ENCODE measurements around the gene CCDC184. TPM values are rescaled to one million over a fixed set of nuclear protein-coding genes. Genes with fewer than 3 reads are reported as not detected.
A peak's percentile ranks its signal among the peaks of the same experiment; 100 is the strongest.

The CCDC184 gene
- total and polyA plus RNA-seq, 2 donors (not counting 1 experiment from before 2014, with no cell fraction given), result 0.54 to 1.4 TPM

- intact Hi-C loops (cut with micrococcal nuclease), result no loop called here
- Histone ChIP-seq H3K27me3 (replicated peaks in 1 of 4; ENCODE audit: control extremely low read depth in 1 of 4, control insufficient read depth in 3 of 4, insufficient read depth in 4 of 4, low read length in 3 of 4) (peaks cover 0 to 16% (median 0%) of the 10 kb centered on the region in 4 experiments), H3K27ac (ENCODE audit: low read length in 2 of 2) (no peak overlapping the region), H4K20me1 (ENCODE audit: control insufficient read depth, insufficient read depth, low read length, poor library complexity, severe bottlenecking) (no peaks in the 10 kb centered on the region), H2AFZ (ENCODE audit: insufficient read depth, low read depth, low read length, poor library complexity, severe bottlenecking) (no peak overlapping the region), H3K9me3 (ENCODE audit: control extremely low read depth in 1 of 3, control insufficient read depth in 2 of 3, insufficient read depth in 1 of 3, low read length in 2 of 3) (no peaks in the 10 kb centered on the region), H3K4me1 (ENCODE audit: control insufficient read depth in 2 of 2, insufficient read depth in 2 of 2, low read length in 2 of 2) (peaks cover 16 to 18% of the 10 kb centered on the region in 2 donors), H3K79me2 (ENCODE audit: control insufficient read depth, insufficient read depth, low read length) (peaks cover 9% of the 10 kb centered on the region), H3K9ac (ENCODE audit: low read length) (no peak overlapping the region), H3K36me3 (replicated peaks in 1 of 2; ENCODE audit: control extremely low read depth in 1 of 2, control insufficient read depth in 1 of 2, extremely low read depth in 1 of 2, insufficient read depth in 2 of 2, low read length in 1 of 2) (no peaks in the 10 kb centered on the region), H3K4me2 (replicated peaks; ENCODE audit: low read depth, low read length, poor library complexity, severe bottlenecking) (no peak overlapping the region), H3K4me3 (ENCODE audit: control extremely low read depth in 1 of 5, extremely low read depth in 1 of 5, insufficient read depth in 1 of 5, low read depth in 2 of 5, low read length in 4 of 5) (no peak overlapping the region)
- H3K9me3 Mint-ChIP-seq (ENCODE audit: insufficient read depth), result no peaks in the 10 kb centered on the region
- ChIA-PET CTCF (interaction anchor here (1.2 kb wide), 1 partner anchor 12 kb away, joined by 4 read pairs; the partner anchor contains the start of gene CCDC184), POLR2A (no interaction called here)
- H3K4me1 Mint-ChIP-seq, result peaks cover 18% of the 10 kb centered on the region
- WGBS (ENCODE audit: insufficient coverage), result 93% methylated on average over 1 of the region's 1 CpG
- no peak for DNase-seq
- no peak for ATAC-seq (ENCODE audit: low read depth)
- no peak overlapping the region for H3K4me3 Mint-ChIP-seq
- peaks cover 28% of the 10 kb centered on the region for H3K27me3 Mint-ChIP-seq
- H3K27ac Mint-ChIP-seq, result no peak overlapping the region
- TF ChIP-seq, protein P1, sequence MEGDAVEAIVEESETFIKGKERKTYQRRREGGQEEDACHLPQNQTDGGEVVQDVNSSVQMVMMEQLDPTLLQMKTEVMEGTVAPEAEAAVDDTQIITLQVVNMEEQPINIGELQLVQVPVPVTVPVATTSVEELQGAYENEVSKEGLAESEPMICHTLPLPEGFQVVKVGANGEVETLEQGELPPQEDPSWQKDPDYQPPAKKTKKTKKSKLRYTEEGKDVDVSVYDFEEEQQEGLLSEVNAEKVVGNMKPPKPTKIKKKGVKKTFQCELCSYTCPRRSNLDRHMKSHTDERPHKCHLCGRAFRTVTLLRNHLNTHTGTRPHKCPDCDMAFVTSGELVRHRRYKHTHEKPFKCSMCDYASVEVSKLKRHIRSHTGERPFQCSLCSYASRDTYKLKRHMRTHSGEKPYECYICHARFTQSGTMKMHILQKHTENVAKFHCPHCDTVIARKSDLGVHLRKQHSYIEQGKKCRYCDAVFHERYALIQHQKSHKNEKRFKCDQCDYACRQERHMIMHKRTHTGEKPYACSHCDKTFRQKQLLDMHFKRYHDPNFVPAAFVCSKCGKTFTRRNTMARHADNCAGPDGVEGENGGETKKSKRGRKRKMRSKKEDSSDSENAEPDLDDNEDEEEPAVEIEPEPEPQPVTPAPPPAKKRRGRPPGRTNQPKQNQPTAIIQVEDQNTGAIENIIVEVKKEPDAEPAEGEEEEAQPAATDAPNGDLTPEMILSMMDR (IDR thresholded peaks at IDR 0.05), result no peak
- no peak for TF ChIP-seq EZH2 (IDR thresholded peaks at IDR 0.05; ENCODE audit: borderline replicate concordance, insufficient read depth, low read depth, low read length, poor library complexity, severe bottlenecking)
Observed at GRCh38 chr12:48194799-48195201, 11.4 kb downstream of the CCDC184 start.

DNA sequence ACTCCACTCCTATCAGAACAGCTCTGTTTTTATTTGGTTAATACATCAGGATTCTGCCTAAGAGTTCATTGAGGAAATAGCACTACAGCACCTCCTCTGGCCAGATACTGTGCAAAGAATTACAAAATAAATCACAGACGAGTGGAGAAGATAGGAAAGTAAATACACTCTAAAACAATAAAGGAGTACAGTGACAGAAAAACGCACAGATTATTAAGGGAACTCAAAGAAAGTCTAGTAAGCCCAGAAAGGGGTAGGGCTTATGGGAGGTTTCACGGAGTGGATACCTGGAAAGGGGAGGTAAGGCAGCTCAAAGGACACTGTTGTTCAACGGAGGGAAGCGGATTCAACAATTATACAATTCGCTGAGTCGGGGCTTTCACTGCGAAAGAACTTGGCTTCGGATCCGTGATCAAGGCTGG, 14.1 kb downstream of the CCDC184 start:
- DNase-seq, result no peak
- peaks cover 2% of the 10 kb centered on the region for H3K9me3 Mint-ChIP-seq (ENCODE audit: insufficient read depth)
- POLR2A ChIA-PET, result interaction anchor here (0.6 to 1.5 kb wide), 4 partner anchors 11 to 823 kb away, joined by 3 to 6 read pairs (median 6); partner anchors contain the start of genes CCDC184 and SENP1

More for the DNA sequence above, 14.1 kb downstream of the CCDC184 start:
- peaks cover 18% of the 10 kb centered on the region for H3K79me2 ChIP-seq (ENCODE audit: control insufficient read depth, insufficient read depth, low read length)
- TF ChIP-seq EZH2 (IDR thresholded peaks at IDR 0.05; ENCODE audit: borderline replicate concordance, insufficient read depth, low read depth, low read length, poor library complexity, severe bottlenecking), result no peak
- TF ChIP-seq, protein P1 (IDR thresholded peaks at IDR 0.05), result peak; percentile 75
- no peaks in the 10 kb centered on the region for H3K36me3 ChIP-seq (replicated peaks in 1 of 2; ENCODE audit: control extremely low read depth in 1 of 2, control insufficient read depth in 1 of 2, extremely low read depth in 1 of 2, insufficient read depth in 2 of 2, low read length in 1 of 2)
- H3K27me3 ChIP-seq (replicated peaks in 1 of 4; ENCODE audit: control extremely low read depth in 1 of 4, control insufficient read depth in 3 of 4, insufficient read depth in 4 of 4, low read length in 3 of 4), result peaks cover 0 to 12% (median 0%) of the 10 kb centered on the region in 4 experiments
- H4K20me1 ChIP-seq (ENCODE audit: control insufficient read depth, insufficient read depth, low read length, poor library complexity, severe bottlenecking), result no peaks in the 10 kb centered on the region
- H3K4me1 Mint-ChIP-seq, result peaks cover 23% of the 10 kb centered on the region
- no peaks in the 10 kb centered on the region for H3K9me3 ChIP-seq (ENCODE audit: control extremely low read depth in 1 of 3, control insufficient read depth in 2 of 3, insufficient read depth in 1 of 3, low read length in 2 of 3)
- peaks cover 18 to 20% of the 10 kb centered on the region in 2 donors for H3K4me1 ChIP-seq (ENCODE audit: control insufficient read depth in 2 of 2, insufficient read depth in 2 of 2, low read length in 2 of 2)
- peak overlapping the region; percentile 87 for H3K4me3 Mint-ChIP-seq
- intact Hi-C loops (cut with micrococcal nuclease), result no loop called here
- peak overlapping the region; percentile 97 for H2AFZ ChIP-seq (ENCODE audit: insufficient read depth, low read depth, low read length, poor library complexity, severe bottlenecking)
- peak overlapping the region; percentile 76 to 100 (median 96) for H3K4me3 ChIP-seq (ENCODE audit: control extremely low read depth in 1 of 5, extremely low read depth in 1 of 5, insufficient read depth in 1 of 5, low read depth in 2 of 5, low read length in 4 of 5)
- H3K4me2 ChIP-seq (replicated peaks; ENCODE audit: low read depth, low read length, poor library complexity, severe bottlenecking), result peak overlapping the region; percentile 84
- H3K27ac Mint-ChIP-seq, result peak overlapping the region; percentile 99
- H3K27me3 Mint-ChIP-seq, result peaks cover 18% of the 10 kb centered on the region
- peak; percentile 21 for ATAC-seq (ENCODE audit: low read depth)
- CTCF ChIA-PET, result interaction anchor here (0.9 to 4.5 kb wide), 13 partner anchors 8 to 113 kb away, joined by 3 to 35 read pairs (median 5); partner anchors contain the start of genes ASB8 and CCDC184
- H3K9ac ChIP-seq (ENCODE audit: low read length), result peak overlapping the region; percentile 100
- WGBS (ENCODE audit: insufficient coverage), result 0% methylated on average over 9 of the region's 10 CpGs
- H3K27ac ChIP-seq (ENCODE audit: low read length in 2 of 2), result peak overlapping the region; percentile 97 to 98
